H9 (cell line): ENCODE results near the gene MCM7. TPM values are rescaled to one million over a fixed set of nuclear protein-coding genes. Genes with fewer than 3 reads are reported as not detected.

Experiments used
- DNase-seq: peaks from one replicate; pipeline ENCODE4 v3.0.0-alpha.2; 2017
- H2AFZ ChIP-seq: one replicate; pipeline ENCODE4 v1.6.1; 2013; ENCODE audit warnings: mild to moderate bottlenecking, low read length, control low read depth, moderate library complexity
- H2AK5ac ChIP-seq: 2 replicates; pipeline ENCODE4 v1.6.1; 2013; ENCODE audit warnings: low read length, control low read depth, mixed read lengths; ENCODE audit not compliant: insufficient read length
- H2BK120ac ChIP-seq: one replicate; pipeline ENCODE4 v1.6.1; 2013; ENCODE audit warnings: low read depth, mild to moderate bottlenecking, low read length, control low read depth, inconsistent platforms; ENCODE audit not compliant: poor library complexity, severe bottlenecking
- H2BK12ac ChIP-seq: 2 replicates; pipeline ENCODE4 v1.6.1; 2013; ENCODE audit warnings: low read length, control low read depth, mixed read lengths, low read depth; ENCODE audit not compliant: insufficient read length
- H2BK15ac ChIP-seq: 2 replicates; pipeline ENCODE4 v1.6.1; 2013; ENCODE audit warnings: low read depth, low read length, control low read depth
- H2BK20ac ChIP-seq: one replicate; pipeline ENCODE4 v1.6.1; 2013; ENCODE audit warnings: low read depth, mild to moderate bottlenecking, low read length, control low read depth, inconsistent platforms; ENCODE audit not compliant: poor library complexity, severe bottlenecking
- H2BK5ac ChIP-seq: 2 replicates; pipeline ENCODE4 v1.6.1; 2013; ENCODE audit warnings: low read length, control low read depth, mixed read lengths; ENCODE audit not compliant: insufficient read length
- H3K14ac ChIP-seq: 2 replicates; pipeline ENCODE4 v1.6.1; 2013; ENCODE audit warnings: low read length, control low read depth; ENCODE audit not compliant: insufficient read depth
- H3K18ac ChIP-seq: 2 replicates; pipeline ENCODE4 v1.6.1; 2013; ENCODE audit warnings: low read depth, mild to moderate bottlenecking, mixed read lengths, low read length, control low read depth; ENCODE audit not compliant: insufficient read length
- H3K23ac ChIP-seq: 2 replicates; pipeline ENCODE4 v1.6.1; 2013; ENCODE audit warnings: low read length, control low read depth, mixed read lengths, low read depth; ENCODE audit not compliant: insufficient read length
- H3K23me2 ChIP-seq: 2 replicates; pipeline ENCODE4 v1.6.1; 2013; ENCODE audit warnings: low read depth, mild to moderate bottlenecking, mixed read lengths, low read length, control low read depth; ENCODE audit not compliant: insufficient read length, poor library complexity, severe bottlenecking
- H3K27ac ChIP-seq: 2 replicates; pipeline ENCODE4 v1.5.1; 2013; ENCODE audit warnings: low read length, control low read depth, mixed read lengths, low read depth; ENCODE audit not compliant: insufficient read length
- H3K27me3 ChIP-seq: 2 replicates; pipeline ENCODE4 v1.6.1; 2013; ENCODE audit warnings: low read length, control low read depth, inconsistent platforms; ENCODE audit not compliant: insufficient read depth
- H3K4ac ChIP-seq: 2 replicates; pipeline ENCODE4 v1.6.1; 2013; ENCODE audit warnings: low read depth, mild to moderate bottlenecking, control low read depth, inconsistent platforms, low read length, moderate library complexity
- H3K4me1 ChIP-seq: 2 replicates; pipeline ENCODE4 v1.6.1; 2013; ENCODE audit warnings: low read length, control low read depth, inconsistent platforms; ENCODE audit not compliant: insufficient read depth
- H3K4me2 ChIP-seq: 2 replicates; pipeline ENCODE4 v1.6.1; 2013; ENCODE audit warnings: low read length, control low read depth, mixed read lengths; ENCODE audit not compliant: insufficient read length, insufficient read depth
- H3K56ac ChIP-seq: 2 replicates; pipeline ENCODE4 v1.6.1; 2013; ENCODE audit warnings: low read depth, mild to moderate bottlenecking, mixed read lengths, low read length, control low read depth; ENCODE audit not compliant: insufficient read length
- H3K79me1 ChIP-seq: 2 replicates; pipeline ENCODE4 v1.6.1; 2013; ENCODE audit warnings: low read depth, mild to moderate bottlenecking, moderate library complexity, low read length, control low read depth, inconsistent platforms; ENCODE audit not compliant: insufficient read depth, poor library complexity, severe bottlenecking
- H3K79me2 ChIP-seq: 2 replicates; pipeline ENCODE4 v1.6.1; 2013; ENCODE audit warnings: low read length, control low read depth, inconsistent platforms; ENCODE audit not compliant: insufficient read depth
- H3K9ac ChIP-seq: 2 replicates; pipeline ENCODE4 v1.6.1; 2013; ENCODE audit warnings: low read length, control low read depth, mixed read lengths; ENCODE audit not compliant: insufficient read length; ENCODE audit errors: extremely low read depth
- H3K9me3 ChIP-seq: one replicate; pipeline ENCODE4 v1.6.1; 2013; ENCODE audit warnings: low read depth, low read length, inconsistent platforms; ENCODE audit not compliant: control insufficient read depth
- H3T11ph ChIP-seq: one replicate; pipeline ENCODE4 v1.6.1; 2013; ENCODE audit warnings: mild to moderate bottlenecking, low read length, control low read depth, inconsistent platforms
- H4K20me1 ChIP-seq: one replicate; pipeline ENCODE4 v1.6.1; 2013; ENCODE audit not compliant: control insufficient read depth, insufficient read length, insufficient read depth
- H4K5ac ChIP-seq: 2 replicates; pipeline ENCODE4 v1.6.1; 2013; ENCODE audit warnings: low read depth, mild to moderate bottlenecking, mixed read lengths, low read length, control low read depth; ENCODE audit not compliant: insufficient read length
- H4K8ac ChIP-seq: replicated peaks from 2 replicates; pipeline ENCODE4 v1.6.1; 2013; ENCODE audit warnings: low read length, control low read depth, mixed read lengths, low read depth; ENCODE audit not compliant: insufficient read length
- H4K91ac ChIP-seq: 2 replicates; pipeline ENCODE4 v1.6.1; 2013; ENCODE audit warnings: low read depth, mild to moderate bottlenecking, moderate library complexity, mixed read lengths, low read length, control low read depth; ENCODE audit not compliant: insufficient read length
- H3K27ac Mint-ChIP-seq, 3 experiments: 2 replicates in 2 of 3; 3 replicates in 1 of 3; pipeline ENCODE4 v1.8.0; 2020 to 2021; ENCODE audit warnings: mixed read lengths in 3 of 3, mild to moderate bottlenecking in 1 of 3, moderate library complexity in 1 of 3
- H3K27me3 Mint-ChIP-seq: 2 replicates; pipeline ENCODE4 v1.8.0; 2021; ENCODE audit warnings: low read depth, mild to moderate bottlenecking, moderate library complexity, mixed read lengths
- H3K36me3 Mint-ChIP-seq, 3 experiments: 2 replicates in 2 of 3; 3 replicates in 1 of 3; pipeline ENCODE4 v1.8.0; 2020 to 2021; ENCODE audit warnings: low read depth in 3 of 3, mixed read lengths in 3 of 3; ENCODE audit not compliant: insufficient read depth in 1 of 3
- H3K4me1 Mint-ChIP-seq, 2 experiments: 2 replicates each; pipeline ENCODE4 v1.8.0; 2020; ENCODE audit warnings: mixed read lengths in 2 of 2
- H3K4me3 Mint-ChIP-seq, 2 experiments: 2 replicates in 1 of 2; 3 replicates in 1 of 2; pipeline ENCODE4 v1.8.0; 2020 to 2021; ENCODE audit warnings: mild to moderate bottlenecking in 2 of 2, mixed read lengths in 2 of 2, moderate library complexity in 1 of 2
- H3K9me3 Mint-ChIP-seq, 2 experiments: 2 replicates in 1 of 2; 3 replicates in 1 of 2; pipeline ENCODE4 v1.8.0; 2020; ENCODE audit warnings: mild to moderate bottlenecking in 2 of 2, mixed read lengths in 2 of 2, moderate library complexity in 1 of 2
- whole genome bisulfite sequencing: extraction: QIAGEN DNeasy Blood & Tissue Kit; methylation state at CpG from one replicate; pipeline ENCODE4 v1.1.7; 2013; ENCODE audit warnings: missing lambda C conversion rate, low lambda C conversion rate, mixed read lengths; ENCODE audit not compliant: insufficient read length; ENCODE audit errors: extremely low coverage; 5-methylcytosine and 5-hydroxymethylcytosine counted together
- total RNA-seq: library from RNA; stranded (reverse); gene quantifications from 2 replicates; pipeline ENCODE4 v1.2.1, GENCODE V29; 2021
- TF ChIP-seq, protein P1 (sequence below): fragments of 200-600 bp; sonication (generic); conservative IDR thresholded peaks from 3 replicates; pipeline ENCODE4 v1.8.0; 2021; ENCODE audit warnings: antibody characterized with exemption, mild to moderate bottlenecking

The MCM7 gene
- total RNA-seq, 1 experiment from 2014 or later, result 390 TPM

GRCh38 chr7:100093054-100093453 lies 8.1 kb downstream of the MCM7 start:
- H3K23me2 ChIP-seq, result peaks cover 4% of the 10 kb centered on the region
- H4K91ac ChIP-seq, result no peak overlapping the region
- Mint-ChIP-seq H3K4me3 (peak overlapping the region in 1 of 2 experiments; percentile 46; a peak in 1 of 5 replicates), H3K27ac (peak overlapping the region; percentile 18 to 86 (median 70); a peak in 4 of 7 replicates), H3K36me3 (peaks cover 77 to 84% (median 83%) of the 10 kb centered on the region in 3 experiments), H3K9me3 (no peaks in the 10 kb centered on the region; a peak in 1 of 5 replicates), H3K4me1 (peaks cover 6 to 17% of the 10 kb centered on the region in 2 experiments), H3K27me3 (peaks cover 5% of the 10 kb centered on the region)
- no peak overlapping the region for H2BK15ac ChIP-seq
- H2AFZ ChIP-seq, result no peak overlapping the region
- no peak overlapping the region for H3K18ac ChIP-seq
- no peak overlapping the region for H3K4ac ChIP-seq
- H3K79me1 ChIP-seq, result no peaks in the 10 kb centered on the region
- no peak overlapping the region for H3K9ac ChIP-seq
- H4K5ac ChIP-seq, result no peak overlapping the region
- H3K4me2 ChIP-seq, result no peak overlapping the region
- no peak overlapping the region for H3K23ac ChIP-seq
- no peaks in the 10 kb centered on the region for H3K27me3 ChIP-seq
- H3K56ac ChIP-seq, result no peak overlapping the region
- H3K27ac ChIP-seq, result no peak overlapping the region
- no peaks in the 10 kb centered on the region for H3K4me1 ChIP-seq
- no peak overlapping the region for H2BK120ac ChIP-seq
- H2BK5ac ChIP-seq, result no peak overlapping the region
- no CpG with 5 or more reads among the region's 8 CpGs for WGBS
- H4K8ac ChIP-seq, result no peak overlapping the region
- TF ChIP-seq, protein P1, sequence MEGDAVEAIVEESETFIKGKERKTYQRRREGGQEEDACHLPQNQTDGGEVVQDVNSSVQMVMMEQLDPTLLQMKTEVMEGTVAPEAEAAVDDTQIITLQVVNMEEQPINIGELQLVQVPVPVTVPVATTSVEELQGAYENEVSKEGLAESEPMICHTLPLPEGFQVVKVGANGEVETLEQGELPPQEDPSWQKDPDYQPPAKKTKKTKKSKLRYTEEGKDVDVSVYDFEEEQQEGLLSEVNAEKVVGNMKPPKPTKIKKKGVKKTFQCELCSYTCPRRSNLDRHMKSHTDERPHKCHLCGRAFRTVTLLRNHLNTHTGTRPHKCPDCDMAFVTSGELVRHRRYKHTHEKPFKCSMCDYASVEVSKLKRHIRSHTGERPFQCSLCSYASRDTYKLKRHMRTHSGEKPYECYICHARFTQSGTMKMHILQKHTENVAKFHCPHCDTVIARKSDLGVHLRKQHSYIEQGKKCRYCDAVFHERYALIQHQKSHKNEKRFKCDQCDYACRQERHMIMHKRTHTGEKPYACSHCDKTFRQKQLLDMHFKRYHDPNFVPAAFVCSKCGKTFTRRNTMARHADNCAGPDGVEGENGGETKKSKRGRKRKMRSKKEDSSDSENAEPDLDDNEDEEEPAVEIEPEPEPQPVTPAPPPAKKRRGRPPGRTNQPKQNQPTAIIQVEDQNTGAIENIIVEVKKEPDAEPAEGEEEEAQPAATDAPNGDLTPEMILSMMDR, result no peak
- H4K20me1 ChIP-seq, result no peaks in the 10 kb centered on the region
- no peak overlapping the region for H2AK5ac ChIP-seq
- H3K9me3 ChIP-seq, result no peaks in the 10 kb centered on the region
- H3T11ph ChIP-seq, result no peak overlapping the region
- H2BK12ac ChIP-seq, result no peak overlapping the region
- H2BK20ac ChIP-seq, result no peak overlapping the region
- no peak for DNase-seq
- H3K14ac ChIP-seq, result no peak overlapping the region
- no peaks in the 10 kb centered on the region; the same call in 1 of the 2 replicates for H3K79me2 ChIP-seq
